ENCODE results near the gene LRP1. TPM values are rescaled to one million over a fixed set of nuclear protein-coding genes. Genes with fewer than 3 reads are reported as not detected.

LRP1 gene
- total RNA-seq, 1 donor from 2014 or later, result 253 TPM

GRCh38 chr12:57175428-57176138, 47.3 kb downstream of the LRP1 start:
- peak; percentile 46 to 66 for DNase-seq (ENCODE audit: low spot score in 2 of 2, unreplicated experiment in 2 of 2)
- no peaks in the 10 kb centered on the region for H3K27me3 Mint-ChIP-seq (ENCODE audit: low read depth)
- no peaks in the 10 kb centered on the region for H3K9me3 Mint-ChIP-seq
- no peak overlapping the region for H3K4me3 Mint-ChIP-seq
- H3K4me1 Mint-ChIP-seq, result peaks cover 5% of the 10 kb centered on the region
- TF ChIP-seq, protein P1, sequence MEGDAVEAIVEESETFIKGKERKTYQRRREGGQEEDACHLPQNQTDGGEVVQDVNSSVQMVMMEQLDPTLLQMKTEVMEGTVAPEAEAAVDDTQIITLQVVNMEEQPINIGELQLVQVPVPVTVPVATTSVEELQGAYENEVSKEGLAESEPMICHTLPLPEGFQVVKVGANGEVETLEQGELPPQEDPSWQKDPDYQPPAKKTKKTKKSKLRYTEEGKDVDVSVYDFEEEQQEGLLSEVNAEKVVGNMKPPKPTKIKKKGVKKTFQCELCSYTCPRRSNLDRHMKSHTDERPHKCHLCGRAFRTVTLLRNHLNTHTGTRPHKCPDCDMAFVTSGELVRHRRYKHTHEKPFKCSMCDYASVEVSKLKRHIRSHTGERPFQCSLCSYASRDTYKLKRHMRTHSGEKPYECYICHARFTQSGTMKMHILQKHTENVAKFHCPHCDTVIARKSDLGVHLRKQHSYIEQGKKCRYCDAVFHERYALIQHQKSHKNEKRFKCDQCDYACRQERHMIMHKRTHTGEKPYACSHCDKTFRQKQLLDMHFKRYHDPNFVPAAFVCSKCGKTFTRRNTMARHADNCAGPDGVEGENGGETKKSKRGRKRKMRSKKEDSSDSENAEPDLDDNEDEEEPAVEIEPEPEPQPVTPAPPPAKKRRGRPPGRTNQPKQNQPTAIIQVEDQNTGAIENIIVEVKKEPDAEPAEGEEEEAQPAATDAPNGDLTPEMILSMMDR (IDR thresholded peaks at IDR 0.05; ENCODE audit: unreplicated experiment), result peak; percentile 73
- no peak overlapping the region for H3K27ac Mint-ChIP-seq
- H3K36me3 Mint-ChIP-seq, result peaks cover 29% of the 10 kb centered on the region

- DNase-seq (ENCODE audit: low spot score in 2 of 2, unreplicated experiment in 2 of 2), result no peak
- H3K4me3 Mint-ChIP-seq, result no peak overlapping the region
- H3K27ac Mint-ChIP-seq, result no peak overlapping the region
- no peaks in the 10 kb centered on the region for H3K9me3 Mint-ChIP-seq
- TF ChIP-seq, protein P1 (IDR thresholded peaks at IDR 0.05; ENCODE audit: unreplicated experiment), result no peak
- peaks cover 29% of the 10 kb centered on the region for H3K36me3 Mint-ChIP-seq
- H3K27me3 Mint-ChIP-seq (ENCODE audit: low read depth), result no peaks in the 10 kb centered on the region
- H3K4me1 Mint-ChIP-seq, result peaks cover 5% of the 10 kb centered on the region
Observed at GRCh38 chr12:57176139-57176477, 47.8 kb downstream of the LRP1 start.

- TF ChIP-seq, protein P1 (IDR thresholded peaks at IDR 0.05; ENCODE audit: unreplicated experiment), result no peak
- Mint-ChIP-seq H3K4me3 (no peak overlapping the region), H3K27ac (no peak overlapping the region), H3K36me3 (peaks cover 29% of the 10 kb centered on the region), H3K4me1 (peaks cover 9% of the 10 kb centered on the region), H3K9me3 (no peaks in the 10 kb centered on the region), H3K27me3 (ENCODE audit: low read depth) (no peaks in the 10 kb centered on the region)
- no peak for DNase-seq (ENCODE audit: low spot score in 2 of 2, unreplicated experiment in 2 of 2)
Observed at GRCh38 chr12:57176846-57177245, 48.6 kb downstream of the LRP1 start.

GRCh38 chr12:57177354-57177753, 49.1 kb downstream of the LRP1 start:
- TF ChIP-seq, protein P1 (IDR thresholded peaks at IDR 0.05; ENCODE audit: unreplicated experiment), result no peak
- no peaks in the 10 kb centered on the region for H3K9me3 Mint-ChIP-seq
- H3K27ac Mint-ChIP-seq, result no peak overlapping the region
- peaks cover 27% of the 10 kb centered on the region for H3K36me3 Mint-ChIP-seq
- no peaks in the 10 kb centered on the region for H3K27me3 Mint-ChIP-seq (ENCODE audit: low read depth)
- H3K4me1 Mint-ChIP-seq, result peaks cover 10% of the 10 kb centered on the region
- H3K4me3 Mint-ChIP-seq, result no peak overlapping the region
- no peak for DNase-seq (ENCODE audit: low spot score in 2 of 2, unreplicated experiment in 2 of 2)

DNA sequence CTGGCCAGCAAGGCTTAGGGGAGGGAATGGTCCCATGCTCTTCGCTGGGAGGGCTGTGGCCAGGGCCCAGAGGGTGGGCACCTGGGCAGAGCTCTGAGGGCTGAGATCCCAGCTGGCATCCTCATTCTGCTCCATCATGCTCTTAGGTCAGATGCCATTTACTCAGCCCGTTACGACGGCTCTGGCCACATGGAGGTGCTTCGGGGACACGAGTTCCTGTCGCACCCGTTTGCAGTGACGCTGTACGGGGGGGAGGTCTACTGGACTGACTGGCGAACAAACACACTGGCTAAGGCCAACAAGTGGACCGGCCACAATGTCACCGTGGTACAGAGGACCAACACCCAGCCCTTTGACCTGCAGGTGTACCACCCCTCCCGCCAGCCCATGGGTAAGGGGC, 49.9 kb downstream of the LRP1 start:
- Mint-ChIP-seq H3K9me3 (no peaks in the 10 kb centered on the region), H3K4me1 (peaks cover 13% of the 10 kb centered on the region), H3K27ac (peak overlapping the region; percentile 43), H3K27me3 (ENCODE audit: low read depth) (no peaks in the 10 kb centered on the region), H3K36me3 (peaks cover 23% of the 10 kb centered on the region), H3K4me3 (no peak overlapping the region)
- DNase-seq (ENCODE audit: low spot score in 2 of 2, unreplicated experiment in 2 of 2), result no peak
- TF ChIP-seq, protein P1 (IDR thresholded peaks at IDR 0.05; ENCODE audit: unreplicated experiment), result no peak
